Measurements from ENCODE around the gene SRPRB.

Gene SRPRB

DNA sequence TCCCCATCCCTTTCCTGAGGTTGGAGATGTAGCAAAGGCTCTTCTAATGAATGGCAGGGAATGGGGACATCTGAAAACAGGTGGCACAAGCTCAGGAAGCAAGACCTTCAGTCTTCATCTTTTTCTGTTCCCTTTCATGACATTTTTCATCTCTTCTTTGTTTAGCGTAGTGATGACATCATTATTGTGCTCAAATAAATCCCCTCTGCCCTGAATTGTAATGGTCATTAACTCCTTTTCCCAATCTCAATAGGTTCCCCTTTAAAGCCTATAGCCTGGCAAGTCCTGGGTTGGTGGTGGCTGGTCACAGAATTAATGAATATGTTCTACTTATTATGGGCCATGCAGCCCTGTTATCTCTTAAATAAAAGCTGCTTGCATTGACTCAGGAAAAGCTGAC lies 38.0 kb upstream of the SRPRB start:
- no peak overlapping the region for H3K27ac ChIP-seq
- no peak for DNase-seq (ENCODE audit: low spot score)
- ChIA-PET POLR2A (ENCODE audit: low non-redundant PET) (no interaction called here), CTCF (no interaction called here)
- TF ChIP-seq, protein P1, sequence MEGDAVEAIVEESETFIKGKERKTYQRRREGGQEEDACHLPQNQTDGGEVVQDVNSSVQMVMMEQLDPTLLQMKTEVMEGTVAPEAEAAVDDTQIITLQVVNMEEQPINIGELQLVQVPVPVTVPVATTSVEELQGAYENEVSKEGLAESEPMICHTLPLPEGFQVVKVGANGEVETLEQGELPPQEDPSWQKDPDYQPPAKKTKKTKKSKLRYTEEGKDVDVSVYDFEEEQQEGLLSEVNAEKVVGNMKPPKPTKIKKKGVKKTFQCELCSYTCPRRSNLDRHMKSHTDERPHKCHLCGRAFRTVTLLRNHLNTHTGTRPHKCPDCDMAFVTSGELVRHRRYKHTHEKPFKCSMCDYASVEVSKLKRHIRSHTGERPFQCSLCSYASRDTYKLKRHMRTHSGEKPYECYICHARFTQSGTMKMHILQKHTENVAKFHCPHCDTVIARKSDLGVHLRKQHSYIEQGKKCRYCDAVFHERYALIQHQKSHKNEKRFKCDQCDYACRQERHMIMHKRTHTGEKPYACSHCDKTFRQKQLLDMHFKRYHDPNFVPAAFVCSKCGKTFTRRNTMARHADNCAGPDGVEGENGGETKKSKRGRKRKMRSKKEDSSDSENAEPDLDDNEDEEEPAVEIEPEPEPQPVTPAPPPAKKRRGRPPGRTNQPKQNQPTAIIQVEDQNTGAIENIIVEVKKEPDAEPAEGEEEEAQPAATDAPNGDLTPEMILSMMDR (conservative IDR thresholded peaks at IDR 0.05; ENCODE audit: low read depth) = no peak

- TF ChIP-seq, protein P1 (conservative IDR thresholded peaks at IDR 0.05; ENCODE audit: low read depth) = no peak
- no peak for DNase-seq (ENCODE audit: low spot score)
- H3K27ac ChIP-seq = no peak overlapping the region
- ChIA-PET CTCF (no interaction called here), POLR2A (ENCODE audit: low non-redundant PET) (no interaction called here)
Measured at GRCh38 chr3:133769536-133769935, 36.1 kb upstream of the SRPRB start.

- POLR2A ChIA-PET (ENCODE audit: low non-redundant PET) = no interaction called here
- DNase-seq (ENCODE audit: low spot score) = no peak
- TF ChIP-seq, protein P1 (conservative IDR thresholded peaks at IDR 0.05; ENCODE audit: low read depth) = no peak
- no peak overlapping the region for H3K27ac ChIP-seq
- CTCF ChIA-PET = interaction anchor here (0.7 kb wide), 1 partner anchor 174 kb away, joined by 4 read pairs; no protein-coding TSS in a partner anchor
Measured at GRCh38 chr3:133773732-133774131, 31.9 kb upstream of the SRPRB start.

GRCh38 chr3:133775309-133775708 lies 30.3 kb upstream of the SRPRB start:
- POLR2A ChIA-PET (ENCODE audit: low non-redundant PET) = no interaction called here
- TF ChIP-seq, protein P1 (conservative IDR thresholded peaks at IDR 0.05; ENCODE audit: low read depth) = no peak
- no peak overlapping the region for H3K27ac ChIP-seq
- CTCF ChIA-PET = no interaction called here
- no peak for DNase-seq (ENCODE audit: low spot score)

- no peak for DNase-seq (ENCODE audit: low spot score)
- TF ChIP-seq, protein P1 (conservative IDR thresholded peaks at IDR 0.05; ENCODE audit: low read depth) = no peak
- no peak overlapping the region for H3K27ac ChIP-seq
- ChIA-PET POLR2A (ENCODE audit: low non-redundant PET) (no interaction called here), CTCF (no interaction called here)
Measured at GRCh38 chr3:133775835-133776234, 29.8 kb upstream of the SRPRB start.

DNA sequence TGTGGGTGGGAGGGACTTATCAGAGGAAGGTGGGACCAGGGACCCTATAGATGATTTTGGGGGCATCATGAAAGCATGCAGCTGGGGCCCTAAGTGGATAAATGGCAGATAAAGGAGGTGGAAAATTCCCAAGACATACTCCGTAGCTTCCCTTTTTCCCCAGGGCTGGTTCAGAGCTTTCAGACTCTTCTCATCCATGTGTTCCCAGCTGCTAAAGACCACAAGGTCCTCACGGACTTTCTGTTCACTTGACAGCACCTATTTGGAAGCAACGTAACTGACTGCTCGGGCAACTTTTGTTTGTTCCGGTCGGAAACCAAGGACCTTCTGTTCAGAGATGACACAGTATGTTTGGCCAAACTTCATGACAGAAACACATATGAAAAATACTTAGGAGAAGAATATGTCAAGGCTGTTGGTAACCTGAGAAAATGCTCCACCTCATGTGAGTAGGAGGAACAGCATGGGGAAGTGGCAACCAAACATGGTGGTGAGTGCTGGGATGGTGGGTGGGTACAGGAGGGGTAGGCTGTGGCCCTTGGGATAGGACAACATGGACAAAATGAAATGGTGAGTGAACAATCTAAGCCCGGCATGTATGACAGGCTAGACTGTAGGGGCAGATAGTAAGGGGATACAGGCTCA lies 28.7 kb upstream of the SRPRB start:
- no peak for DNase-seq (ENCODE audit: low spot score)
- ChIA-PET POLR2A (ENCODE audit: low non-redundant PET) (no interaction called here), CTCF (no interaction called here)
- TF ChIP-seq, protein P1 (conservative IDR thresholded peaks at IDR 0.05; ENCODE audit: low read depth) = no peak
- H3K27ac ChIP-seq = no peak overlapping the region
